Measurements from ENCODE around the gene RUNX2.

RUNX2 gene

GRCh38 chr6:45369870-45370269, 41.7 kb downstream of the RUNX2 start:
- no peak overlapping the region for H3K27ac ChIP-seq
- no peak overlapping the region for H3K9ac ChIP-seq
- no peak overlapping the region for H3K4me2 ChIP-seq
- peaks cover under 1% of the 10 kb centered on the region for H3K4me1 ChIP-seq (ENCODE audit: low read depth, poor library complexity, severe bottlenecking)
- H3K79me2 ChIP-seq (ENCODE audit: insufficient read depth, low read depth), result peaks cover 4% of the 10 kb centered on the region; the same call in 1 of the 2 replicates
- no peak overlapping the region for H3K4me3 ChIP-seq (IDR thresholded peaks at IDR 0.05; ENCODE audit: insufficient read depth, low read depth, low read length)
- H3K36me3 ChIP-seq (ENCODE audit: insufficient read depth), result no peaks in the 10 kb centered on the region
- TF ChIP-seq, protein P1, sequence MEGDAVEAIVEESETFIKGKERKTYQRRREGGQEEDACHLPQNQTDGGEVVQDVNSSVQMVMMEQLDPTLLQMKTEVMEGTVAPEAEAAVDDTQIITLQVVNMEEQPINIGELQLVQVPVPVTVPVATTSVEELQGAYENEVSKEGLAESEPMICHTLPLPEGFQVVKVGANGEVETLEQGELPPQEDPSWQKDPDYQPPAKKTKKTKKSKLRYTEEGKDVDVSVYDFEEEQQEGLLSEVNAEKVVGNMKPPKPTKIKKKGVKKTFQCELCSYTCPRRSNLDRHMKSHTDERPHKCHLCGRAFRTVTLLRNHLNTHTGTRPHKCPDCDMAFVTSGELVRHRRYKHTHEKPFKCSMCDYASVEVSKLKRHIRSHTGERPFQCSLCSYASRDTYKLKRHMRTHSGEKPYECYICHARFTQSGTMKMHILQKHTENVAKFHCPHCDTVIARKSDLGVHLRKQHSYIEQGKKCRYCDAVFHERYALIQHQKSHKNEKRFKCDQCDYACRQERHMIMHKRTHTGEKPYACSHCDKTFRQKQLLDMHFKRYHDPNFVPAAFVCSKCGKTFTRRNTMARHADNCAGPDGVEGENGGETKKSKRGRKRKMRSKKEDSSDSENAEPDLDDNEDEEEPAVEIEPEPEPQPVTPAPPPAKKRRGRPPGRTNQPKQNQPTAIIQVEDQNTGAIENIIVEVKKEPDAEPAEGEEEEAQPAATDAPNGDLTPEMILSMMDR (conservative IDR thresholded peaks at IDR 0.05; ENCODE audit: low read depth, low read length), result no peak
- H3K27me3 ChIP-seq (ENCODE audit: insufficient read depth, low read depth), result no peaks in the 10 kb centered on the region
- no peak overlapping the region for H2AFZ ChIP-seq (ENCODE audit: low read depth)
- H4K20me1 ChIP-seq (ENCODE audit: insufficient read depth), result no peaks in the 10 kb centered on the region

GRCh38 chr6:45371924-45372573, 43.9 kb downstream of the RUNX2 start:
- no peak overlapping the region for H3K9ac ChIP-seq
- TF ChIP-seq, protein P1 (conservative IDR thresholded peaks at IDR 0.05; ENCODE audit: low read depth, low read length), result no peak
- no peak overlapping the region for H2AFZ ChIP-seq (ENCODE audit: low read depth)
- no peak overlapping the region for H3K4me3 ChIP-seq (IDR thresholded peaks at IDR 0.05; ENCODE audit: insufficient read depth, low read depth, low read length)
- peaks cover 18% of the 10 kb centered on the region for H3K4me1 ChIP-seq (ENCODE audit: low read depth, poor library complexity, severe bottlenecking)
- H3K27me3 ChIP-seq (ENCODE audit: insufficient read depth, low read depth), result no peaks in the 10 kb centered on the region
- no peak overlapping the region for H3K27ac ChIP-seq
- no peaks in the 10 kb centered on the region for H3K36me3 ChIP-seq (ENCODE audit: insufficient read depth)
- H3K79me2 ChIP-seq (ENCODE audit: insufficient read depth, low read depth), result peaks cover 18% of the 10 kb centered on the region; the same call in 1 of the 2 replicates
- H3K4me2 ChIP-seq, result no peak overlapping the region
- H4K20me1 ChIP-seq (ENCODE audit: insufficient read depth), result no peaks in the 10 kb centered on the region

DNA sequence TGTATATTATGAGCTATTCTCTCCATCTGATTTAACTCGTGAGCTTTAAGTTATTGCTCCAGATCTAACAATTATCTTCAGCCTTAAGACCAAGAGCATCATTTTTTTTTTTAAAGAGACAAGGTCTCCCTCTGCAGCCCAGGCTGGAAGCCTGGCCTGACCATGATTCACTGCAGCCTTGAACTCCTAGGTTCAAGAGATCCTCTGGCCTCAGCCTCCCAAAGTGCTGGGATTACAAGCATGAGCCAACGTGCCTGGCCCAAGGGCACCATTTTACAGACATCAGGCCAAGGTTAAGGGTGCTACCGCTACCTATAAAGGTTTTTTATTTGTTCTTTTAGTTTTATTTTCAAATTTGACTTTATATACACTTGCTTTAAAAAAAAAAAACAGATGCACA, 47.3 kb downstream of the RUNX2 start:
- H3K27ac ChIP-seq, result no peak overlapping the region
- no peak overlapping the region for H3K9ac ChIP-seq
- no peaks in the 10 kb centered on the region for H4K20me1 ChIP-seq (ENCODE audit: insufficient read depth)
- peak overlapping the region; percentile 79 for H3K4me2 ChIP-seq
- no peaks in the 10 kb centered on the region for H3K27me3 ChIP-seq (ENCODE audit: insufficient read depth, low read depth)
- H3K79me2 ChIP-seq (ENCODE audit: insufficient read depth, low read depth), result peaks cover 26% of the 10 kb centered on the region; the same call in 1 of the 2 replicates
- H2AFZ ChIP-seq (ENCODE audit: low read depth), result no peak overlapping the region
- H3K4me1 ChIP-seq (ENCODE audit: low read depth, poor library complexity, severe bottlenecking), result peaks cover 27% of the 10 kb centered on the region
- H3K4me3 ChIP-seq (IDR thresholded peaks at IDR 0.05; ENCODE audit: insufficient read depth, low read depth, low read length), result no peak overlapping the region
- no peaks in the 10 kb centered on the region for H3K36me3 ChIP-seq (ENCODE audit: insufficient read depth)
- TF ChIP-seq, protein P1 (conservative IDR thresholded peaks at IDR 0.05; ENCODE audit: low read depth, low read length), result no peak

- peak overlapping the region; percentile 79 for H3K4me2 ChIP-seq
- TF ChIP-seq, protein P1 (conservative IDR thresholded peaks at IDR 0.05; ENCODE audit: low read depth, low read length), result no peak
- H4K20me1 ChIP-seq (ENCODE audit: insufficient read depth), result no peaks in the 10 kb centered on the region
- H2AFZ ChIP-seq (ENCODE audit: low read depth), result peak overlapping the region; percentile 66
- H3K36me3 ChIP-seq (ENCODE audit: insufficient read depth), result no peaks in the 10 kb centered on the region
- no peaks in the 10 kb centered on the region for H3K27me3 ChIP-seq (ENCODE audit: insufficient read depth, low read depth)
- peaks cover 26% of the 10 kb centered on the region; the same call in 1 of the 2 replicates for H3K79me2 ChIP-seq (ENCODE audit: insufficient read depth, low read depth)
- peak overlapping the region; percentile 96 for H3K27ac ChIP-seq
- peaks cover 27% of the 10 kb centered on the region for H3K4me1 ChIP-seq (ENCODE audit: low read depth, poor library complexity, severe bottlenecking)
- peak overlapping the region; percentile 96 for H3K9ac ChIP-seq
- H3K4me3 ChIP-seq (IDR thresholded peaks at IDR 0.05; ENCODE audit: insufficient read depth, low read depth, low read length), result no peak overlapping the region
These were observed 48.3 kb downstream of the RUNX2 start for GRCh38 chr6:45376310-45377042.
